K562 (cell line): ENCODE data around the gene ARL10. TPM values are rescaled to one million over a fixed set of nuclear protein-coding genes. Genes with fewer than 3 reads are reported as not detected.

Experiments used
- ATAC-seq: fragments of 200-7000 bp; cut with Tn5 transposase; 3 replicates; pipeline ENCODE4 v1.9.1; 2020; ENCODE audit warnings: moderate library complexity
- BruUV-seq: library from RNA; stranded (reverse); fragments of 400-500 nt; replicated peaks from 2 replicates; lab custom pipeline; 2021; lab: Mats Ljungman, UMichigan
- CTCF ChIA-PET: fragments of 300-600 bp; formaldehyde crosslinking; extraction: SDS; loops from one replicate; lab custom pipeline; 2021; ENCODE audit warnings: low intra/inter-chr PET ratio; lab: Yijun Ruan, JAX
- POLR2A ChIA-PET: fragments of 300-600, 350-650 bp; sonication (Branson Sonifier 250); formaldehyde crosslinking; extraction: SDS; loops from one replicate; lab custom pipeline; 2021; ENCODE audit warnings: antibody characterized with exemption, inconsistent platforms; lab: Yijun Ruan, JAX
- DNase-seq, 4 experiments: peaks; one replicate each; pipeline versions ENCODE4 v3.0.0 to v3.0.0-alpha.2; 2011 to 2018; ENCODE audit warnings: low spot score in 3 of 4, mixed read lengths in 3 of 4; ENCODE audit errors: extremely low read depth in 1 of 4
- FAIRE-seq: peaks from 2 replicates; lab custom pipeline; 2011; peaks lifted over from hg19 to GRCh38; lab: Jason Lieb, UNC
- H2AFZ ChIP-seq: 2 replicates; pipeline ENCODE4 v1.6.0; 2011; ENCODE audit warnings: low read depth, low read length, control low read depth, inconsistent platforms
- H3K27ac ChIP-seq: fragments of 200-600 bp; 3 replicates; pipeline ENCODE4 v1.8.0; 2011; ENCODE audit warnings: low read depth, mild to moderate bottlenecking, control low read depth, inconsistent platforms, low read length, moderate library complexity, mixed read lengths; ENCODE audit errors: extremely low read depth
- H3K27me3 ChIP-seq, 2 experiments: fragments of 300-600 bp in 1 of 2; 2 replicates in 1 of 2; 3 replicates in 1 of 2; pipeline versions ENCODE4 v1.6.0 to v1.8.0; 2011; ENCODE audit warnings: inconsistent platforms in 2 of 2, low read length in 2 of 2, mild to moderate bottlenecking in 1 of 2, mixed read lengths in 1 of 2, moderate library complexity in 1 of 2; ENCODE audit not compliant: control insufficient read depth in 2 of 2, insufficient read depth in 2 of 2
- H3K36me3 ChIP-seq: fragments of 300-600 bp; 3 replicates; pipeline ENCODE4 v1.8.0; 2011; ENCODE audit warnings: mild to moderate bottlenecking, low read length, inconsistent platforms; ENCODE audit not compliant: control insufficient read depth, insufficient read depth
- H3K4me1 ChIP-seq, 2 experiments: fragments of 200-600 bp in 1 of 2; replicated peaks in 1 of 2; 2 replicates in 1 of 2; 3 replicates in 1 of 2; pipeline versions ENCODE4 v1.5.1 to v1.8.0; 2011; ENCODE audit warnings: inconsistent platforms in 2 of 2, low read length in 2 of 2, mild to moderate bottlenecking in 1 of 2, mixed read lengths in 1 of 2, moderate library complexity in 1 of 2; ENCODE audit not compliant: control insufficient read depth in 2 of 2, insufficient read depth in 2 of 2
- H3K4me2 ChIP-seq: 2 replicates; pipeline ENCODE4 v1.6.1; 2011; ENCODE audit warnings: low read length, control low read depth, inconsistent platforms, mixed read lengths; ENCODE audit not compliant: insufficient read depth
- H3K4me3 ChIP-seq: fragments of 200-600 bp; sonication (generic), shearing (Covaris generic); 2 replicates; pipeline ENCODE4 v1.5.1; 2016; ENCODE audit warnings: control low read depth, inconsistent platforms
- H3K79me2 ChIP-seq: fragments of 200-600 bp; 3 replicates; pipeline ENCODE4 v1.8.0; 2011; ENCODE audit warnings: low read length, inconsistent platforms; ENCODE audit not compliant: control insufficient read depth, insufficient read depth
- H3K9ac ChIP-seq, 2 experiments: 2 replicates each; pipeline versions ENCODE4 v1.6.0 to v1.6.1; 2011; ENCODE audit warnings: low read depth in 2 of 2, low read length in 2 of 2, control low read depth in 1 of 2, inconsistent platforms in 1 of 2, mild to moderate bottlenecking in 1 of 2, mixed read lengths in 1 of 2; ENCODE audit not compliant: insufficient read depth in 1 of 2
- H3K9me1 ChIP-seq: one replicate; pipeline ENCODE4 v1.6.0; 2011; ENCODE audit warnings: inconsistent platforms, mild to moderate bottlenecking, low read length, moderate library complexity; ENCODE audit not compliant: control insufficient read depth, insufficient read depth
- H3K9me3 ChIP-seq: replicated peaks from 2 replicates; pipeline ENCODE4 v1.5.1; 2011; ENCODE audit warnings: low read depth, low read length, inconsistent platforms; ENCODE audit not compliant: control insufficient read depth, insufficient read depth
- H4K20me1 ChIP-seq: replicated peaks from 2 replicates; pipeline ENCODE4 v1.6.1; 2011; ENCODE audit warnings: low read length, inconsistent platforms, mixed read lengths; ENCODE audit not compliant: control insufficient read depth, insufficient read depth
- ARNT ChIP-seq, 2 experiments: fragments of 450-650 bp; IDR thresholded peaks; 2 replicates each; pipeline ENCODE4 v1.6.1; 2016; ENCODE audit warnings: mild to moderate bottlenecking in 1 of 2
- BCOR ChIP-seq: fragments of 450-650 bp; IDR thresholded peaks from 2 replicates; pipeline ENCODE4 v1.6.1; 2016
- BRD9 ChIP-seq: fragments of 450-650 bp; IDR thresholded peaks from 2 replicates; pipeline ENCODE4 v1.6.1; 2018; ENCODE audit warnings: low read depth; ENCODE audit not compliant: partially characterized antibody
- EP300 ChIP-seq: IDR thresholded peaks from 2 replicates; pipeline ENCODE4 v1.6.1; 2012; ENCODE audit warnings: low read length, improper control_type of control experiment
- ETV1 ChIP-seq: fragments of 450-650 bp; conservative IDR thresholded peaks from 2 replicates; pipeline ENCODE4 v1.6.1; 2016; ENCODE audit warnings: missing genetic modification characterization, control low read depth, low read depth, missing compliant biosample characterization
- GATAD2B ChIP-seq: fragments of 450-650 bp; IDR thresholded peaks from 2 replicates; pipeline ENCODE4 v1.6.1; 2017; ENCODE audit warnings: mild to moderate bottlenecking, borderline replicate concordance
- HMGN3 ChIP-seq: IDR thresholded peaks from 2 replicates; pipeline ENCODE4 v1.6.1; 2011; ENCODE audit warnings: borderline replicate concordance, low read depth, mild to moderate bottlenecking, mixed read lengths, low read length; ENCODE audit not compliant: insufficient read length; ENCODE audit errors: extremely low read depth
- MAFF ChIP-seq: IDR thresholded peaks from 2 replicates; pipeline ENCODE4 v1.6.1; 2012; ENCODE audit warnings: low read length, improper control_type of control experiment
- RBM25 ChIP-seq: fragments of 200-400 bp; formaldehyde crosslinking; IDR thresholded peaks from 2 replicates; pipeline ENCODE4 v1.6.1; 2018; ENCODE audit warnings: low read length, low read depth, moderate library complexity; ENCODE audit not compliant: severe bottlenecking
- SAFB ChIP-seq: fragments of 200-400 bp; formaldehyde crosslinking; IDR thresholded peaks from 2 replicates; pipeline ENCODE4 v1.6.1; 2017; ENCODE audit warnings: low read depth, low read length, borderline replicate concordance
- SOX6 ChIP-seq: fragments of 450-650 bp; IDR thresholded peaks from 2 replicates; pipeline ENCODE4 v1.6.1; 2014; ENCODE audit warnings: mild to moderate bottlenecking
- ZBTB7A ChIP-seq: IDR thresholded peaks from 2 replicates; pipeline ENCODE4 v1.6.1; 2011; ENCODE audit warnings: low read depth, mild to moderate bottlenecking, low read length, moderate library complexity, borderline replicate concordance; ENCODE audit not compliant: control insufficient read depth
- ZNF121 ChIP-seq: sonication (generic); formaldehyde crosslinking; conservative IDR thresholded peaks from 2 replicates; pipeline ENCODE4 v1.8.0; 2022; ENCODE audit warnings: missing genetic modification reagents
- ZNF24 ChIP-seq: fragments of 450-650 bp; IDR thresholded peaks from 2 replicates; pipeline ENCODE4 v1.6.1; 2016
- ZNF584 ChIP-seq: fragments of 200-800 bp; sonication (Bioruptor generic); IDR thresholded peaks from 2 replicates; pipeline ENCODE4 v1.6.1; 2016; ENCODE audit warnings: low read depth, mild to moderate bottlenecking, missing genetic modification characterization, missing compliant biosample characterization
- WGBS: fragments of 100-300 bp; shearing (Covaris generic); methylation state at CpG from one replicate; pipeline ENCODE4 v1.1.6; 2016; ENCODE audit warnings: low coverage, mixed read lengths; ENCODE audit not compliant: insufficient coverage; ENCODE audit errors: missing lambda C conversion rate; 5-methylcytosine and 5-hydroxymethylcytosine counted together
- in situ Hi-C: fragments of 300-500 bp; cut with MboI; formaldehyde crosslinking; loops from 4 replicates; pipeline ENCODE4 v1.15.0; 2018; ENCODE audit warnings: inconsistent platforms, mixed read lengths
- intact Hi-C: fragments of 100-400 bp; cut with micrococcal nuclease; formaldehyde crosslinking; loops from 2 replicates; pipeline ENCODE4 v1.14.2; 2022
- polyA plus RNA-seq, 8 experiments: library from polyadenylated mRNA; depleted of rRNA in 4 of 8; stranded (reverse) in 5 of 8; unstranded in 3 of 8; fragments of >200 nt; fragmentation: Nextera tagmentation in 2 of 8; fragmentation: Illumina TruSeq in 1 of 8; extraction: Ambion mirVana in 2 of 8; extraction: Trizol in 1 of 8; gene quantifications; 2 replicates each; pipeline versions ENCODE4 v1.2.1 to v1.2.3, GENCODE V29; 2011 to 2014; ENCODE audit warnings: inconsistent platforms in 1 of 8, missing spikeins in 1 of 8
- total RNA-seq, 7 experiments: library from RNA; depleted of rRNA in 6 of 7; stranded (reverse); fragments of >200 nt in 6 of 7; fragmentation: Illumina TruSeq in 2 of 7; extraction: Trizol in 2 of 7; gene quantifications; 2 replicates each; pipeline versions ENCODE4 v1.2.1 to v1.2.3, GENCODE V29; 2011 to 2021; ENCODE audit warnings: low replicate concordance in 1 of 7
- TF ChIP-seq, protein P1 (sequence below): IDR thresholded peaks from 3 replicates; pipeline ENCODE4 v1.6.1; 2011; ENCODE audit warnings: borderline replicate concordance, mild to moderate bottlenecking; ENCODE audit not compliant: insufficient read length, insufficient read depth
- TF ChIP-seq, protein P2 (sequence below): fragments of 250-450 bp; sonication (Bioruptor Pico); IDR thresholded peaks from 2 replicates; pipeline ENCODE4 v1.6.1; 2021; ENCODE audit warnings: mild to moderate bottlenecking
- TF ChIP-seq, protein P3 (sequence below): sonication (generic); formaldehyde crosslinking; IDR thresholded peaks from 2 replicates; pipeline ENCODE4 v1.8.1; 2023; ENCODE audit warnings: mild to moderate bottlenecking, missing genetic modification reagents
- TF ChIP-seq, protein P4 (sequence below): fragments of 450-650 bp; formaldehyde crosslinking; IDR thresholded peaks from 2 replicates; pipeline ENCODE4 v1.4.0; 2020; ENCODE audit warnings: mild to moderate bottlenecking, moderate library complexity

ARL10 gene
- total and polyA plus RNA-seq, 9 of the 15 experiments (the other 6 are each of a cell fraction or from before 2014, with no cell fraction given), result under 0.01 to 0.40 (median 0.34) TPM; not detected in 3

DNA sequence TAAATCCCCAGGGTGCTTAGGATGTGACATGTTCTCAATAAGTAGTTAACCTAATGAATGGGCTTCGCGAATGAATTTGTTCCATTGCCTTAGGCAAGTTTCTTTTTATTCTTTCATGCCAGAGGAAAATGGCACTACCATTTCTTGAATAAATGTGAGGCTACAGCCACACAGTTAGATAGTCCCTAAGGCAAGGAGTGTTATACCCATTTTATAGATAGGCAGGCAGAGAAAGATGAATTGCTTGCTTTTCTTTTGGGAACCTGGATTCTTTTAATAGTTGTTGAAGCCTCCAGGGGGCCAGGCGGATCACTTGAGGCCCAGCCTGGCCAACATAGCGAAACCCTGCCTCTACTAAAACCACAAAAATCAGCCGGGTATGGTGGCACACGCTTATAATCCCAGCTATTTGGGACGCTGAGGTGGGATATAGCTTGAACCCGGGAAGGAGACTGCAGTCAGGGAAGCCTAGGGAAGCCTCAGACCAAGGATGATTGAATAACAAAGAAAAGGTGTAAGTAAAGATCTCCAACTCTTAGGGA is 22.2 kb downstream of the ARL10 start:
- WGBS, result 2% methylated on average over 8 of the region's 8 CpGs
- TF ChIP-seq BCOR (peak; percentile 40; the same call in 1 of the 2 replicates), ETV1 (tag) (no peak), RBM25 (peak; percentile 61), SAFB (no peak), BRD9 (no peak), SOX6 (no peak), ZNF584 (CRISPR knock-in tag) (peak; percentile 11; the same call in 1 of the 2 replicates), ZNF121 (CRISPR knock-in tag) (peak; percentile 51; the same call in 1 of the 2 replicates), HMGN3 (no peak), ARNT (IDR thresholded peaks at IDR 0.05) (no peak), GATAD2B (no peak), EP300 (no peak), MAFF (no peak), ZNF24 (no peak), ZBTB7A (0 out of 2 replicates have a peak, but pooled peaks have one; percentile 11)
- TF ChIP-seq, protein P1, sequence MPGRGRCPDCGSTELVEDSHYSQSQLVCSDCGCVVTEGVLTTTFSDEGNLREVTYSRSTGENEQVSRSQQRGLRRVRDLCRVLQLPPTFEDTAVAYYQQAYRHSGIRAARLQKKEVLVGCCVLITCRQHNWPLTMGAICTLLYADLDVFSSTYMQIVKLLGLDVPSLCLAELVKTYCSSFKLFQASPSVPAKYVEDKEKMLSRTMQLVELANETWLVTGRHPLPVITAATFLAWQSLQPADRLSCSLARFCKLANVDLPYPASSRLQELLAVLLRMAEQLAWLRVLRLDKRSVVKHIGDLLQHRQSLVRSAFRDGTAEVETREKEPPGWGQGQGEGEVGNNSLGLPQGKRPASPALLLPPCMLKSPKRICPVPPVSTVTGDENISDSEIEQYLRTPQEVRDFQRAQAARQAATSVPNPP, result no peak
- TF ChIP-seq, protein P2, sequence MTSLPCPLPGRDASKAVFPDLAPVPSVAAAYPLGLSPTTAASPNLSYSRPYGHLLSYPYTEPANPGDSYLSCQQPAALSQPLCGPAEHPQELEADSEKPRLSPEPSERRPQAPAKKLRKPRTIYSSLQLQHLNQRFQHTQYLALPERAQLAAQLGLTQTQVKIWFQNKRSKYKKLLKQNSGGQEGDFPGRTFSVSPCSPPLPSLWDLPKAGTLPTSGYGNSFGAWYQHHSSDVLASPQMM, result no peak
- TF ChIP-seq, protein P3, sequence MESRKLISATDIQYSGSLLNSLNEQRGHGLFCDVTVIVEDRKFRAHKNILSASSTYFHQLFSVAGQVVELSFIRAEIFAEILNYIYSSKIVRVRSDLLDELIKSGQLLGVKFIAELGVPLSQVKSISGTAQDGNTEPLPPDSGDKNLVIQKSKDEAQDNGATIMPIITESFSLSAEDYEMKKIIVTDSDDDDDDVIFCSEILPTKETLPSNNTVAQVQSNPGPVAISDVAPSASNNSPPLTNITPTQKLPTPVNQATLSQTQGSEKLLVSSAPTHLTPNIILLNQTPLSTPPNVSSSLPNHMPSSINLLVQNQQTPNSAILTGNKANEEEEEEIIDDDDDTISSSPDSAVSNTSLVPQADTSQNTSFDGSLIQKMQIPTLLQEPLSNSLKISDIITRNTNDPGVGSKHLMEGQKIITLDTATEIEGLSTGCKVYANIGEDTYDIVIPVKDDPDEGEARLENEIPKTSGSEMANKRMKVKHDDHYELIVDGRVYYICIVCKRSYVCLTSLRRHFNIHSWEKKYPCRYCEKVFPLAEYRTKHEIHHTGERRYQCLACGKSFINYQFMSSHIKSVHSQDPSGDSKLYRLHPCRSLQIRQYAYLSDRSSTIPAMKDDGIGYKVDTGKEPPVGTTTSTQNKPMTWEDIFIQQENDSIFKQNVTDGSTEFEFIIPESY (CRISPR knock-in tag), result no peak
- TF ChIP-seq, protein P4, sequence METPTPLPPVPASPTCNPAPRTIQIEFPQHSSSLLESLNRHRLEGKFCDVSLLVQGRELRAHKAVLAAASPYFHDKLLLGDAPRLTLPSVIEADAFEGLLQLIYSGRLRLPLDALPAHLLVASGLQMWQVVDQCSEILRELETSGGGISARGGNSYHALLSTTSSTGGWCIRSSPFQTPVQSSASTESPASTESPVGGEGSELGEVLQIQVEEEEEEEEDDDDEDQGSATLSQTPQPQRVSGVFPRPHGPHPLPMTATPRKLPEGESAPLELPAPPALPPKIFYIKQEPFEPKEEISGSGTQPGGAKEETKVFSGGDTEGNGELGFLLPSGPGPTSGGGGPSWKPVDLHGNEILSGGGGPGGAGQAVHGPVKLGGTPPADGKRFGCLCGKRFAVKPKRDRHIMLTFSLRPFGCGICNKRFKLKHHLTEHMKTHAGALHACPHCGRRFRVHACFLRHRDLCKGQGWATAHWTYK, result no peak
- Histone ChIP-seq H4K20me1 (no peaks in the 10 kb centered on the region; the same call in 1 of the 2 replicates), H3K9me3 (no peaks in the 10 kb centered on the region), H3K36me3 (peaks cover 81% of the 10 kb centered on the region), H3K79me2 (peaks cover 58% of the 10 kb centered on the region), H3K27ac (peak overlapping the region; percentile 97), H3K9ac (peak overlapping the region; percentile 96 to 98), H2AFZ (no peak overlapping the region), H3K4me3 (peak overlapping the region; percentile 69), H3K4me2 (peak overlapping the region; percentile 99), H3K27me3 (no peaks in the 10 kb centered on the region), H3K9me1 (no peaks in the 10 kb centered on the region), H3K4me1 (peaks cover 6 to 19% of the 10 kb centered on the region in 2 experiments; a peak in 4 of 5 replicates)
- DNase-seq (no peak), ATAC-seq (no peak), FAIRE-seq (no peak)
- BruUV-seq, result TSS peak; percentile 52
- in situ Hi-C loops, result no loop called here
- POLR2A ChIA-PET, result interaction anchor here (1.0 kb wide), 1 partner anchor 97 kb away, joined by 3 read pairs; no protein-coding TSS in a partner anchor
- CTCF ChIA-PET, result no interaction called here
- intact Hi-C loops, result no loop called here
